Activated naive CD4-positive, alpha-beta T cell treated with anti-CD3 and anti-CD28 coated beads, Interleukin-2, amount 50 U/mL, for 16 hours (primary cell): ENCODE data around the gene DDR1.
"Not testable (repeated sequence)": the region's sequence is repeated elsewhere in the genome, so short reads cannot be mapped to it uniquely, and the experiment has no call there.

Experiments
- DNase-seq: peaks from one replicate; pipeline ENCODE4 v3.0.0-alpha.2; 2020

DDR1 gene

DNA sequence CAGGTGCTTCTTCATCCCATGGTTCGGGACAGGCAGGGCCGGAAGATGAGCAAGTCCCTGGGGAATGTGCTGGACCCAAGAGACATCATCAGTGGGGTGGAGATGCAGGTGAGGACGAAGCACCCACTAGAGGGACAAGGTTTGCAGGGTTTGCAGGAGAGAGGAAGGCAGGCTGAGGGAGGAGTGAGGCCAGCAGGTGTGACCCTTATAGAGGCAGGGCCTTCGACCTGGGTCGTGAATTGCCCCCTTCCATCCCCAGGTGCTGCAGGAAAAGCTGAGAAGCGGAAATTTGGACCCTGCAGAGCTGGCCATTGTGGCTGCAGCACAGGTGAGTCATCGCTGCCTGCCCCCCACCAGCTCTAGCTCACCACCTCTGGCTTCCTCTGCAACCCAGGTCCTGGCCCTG is 38.1 kb downstream of the DDR1 start:
- no peak for DNase-seq

DNA sequence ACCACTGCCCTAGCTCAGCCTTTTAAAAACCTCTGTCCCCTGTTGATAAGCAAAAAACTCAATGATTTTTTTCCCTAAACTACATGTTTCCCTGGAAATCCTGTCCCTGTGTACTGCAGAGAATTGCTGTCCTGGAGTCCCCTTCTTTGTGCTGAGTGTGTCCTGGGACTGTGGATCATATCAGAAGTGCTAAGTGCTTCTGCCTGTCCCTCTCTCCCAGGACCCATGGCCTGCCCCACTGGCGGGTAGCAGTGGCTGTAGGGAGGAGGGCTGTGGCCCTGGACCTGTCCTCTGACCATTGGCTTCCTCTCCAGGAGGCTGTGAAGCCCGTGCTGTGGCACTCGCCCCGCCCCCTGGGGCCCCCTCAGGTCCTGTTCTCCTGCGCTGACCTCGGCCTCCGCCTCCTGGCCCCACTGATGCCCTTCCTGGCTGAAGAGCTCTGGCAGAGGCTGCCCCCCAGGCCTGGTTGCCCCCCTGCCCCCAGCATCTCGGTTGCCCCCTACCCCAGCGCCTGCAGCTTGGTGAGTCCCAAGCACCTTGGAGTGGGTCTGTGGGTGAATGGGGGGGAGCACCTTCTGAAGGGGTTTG is 39.8 kb downstream of the DDR1 start:
- DNase-seq, result not testable (repeated sequence)

DNA sequence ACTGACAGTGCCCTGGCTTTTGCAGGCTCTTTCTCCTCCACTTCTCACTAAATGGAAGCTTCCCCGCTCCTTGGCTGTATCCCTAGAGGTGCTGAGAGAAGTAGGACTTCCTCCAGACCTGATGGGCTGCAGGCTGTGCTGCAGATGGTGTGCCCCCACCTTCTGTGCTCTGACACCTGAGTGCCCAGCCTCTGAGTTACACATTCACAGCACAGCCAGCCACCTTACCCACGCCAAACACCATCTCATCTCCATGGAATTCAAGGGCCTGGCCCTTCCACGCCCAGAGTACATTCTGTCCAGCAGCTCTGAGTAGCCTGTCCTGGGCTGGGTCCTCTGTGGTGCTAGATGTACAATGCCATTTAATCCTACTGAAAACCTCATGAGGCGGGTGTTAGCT is 42.3 kb downstream of the DDR1 start:
- no peak for DNase-seq

DNA sequence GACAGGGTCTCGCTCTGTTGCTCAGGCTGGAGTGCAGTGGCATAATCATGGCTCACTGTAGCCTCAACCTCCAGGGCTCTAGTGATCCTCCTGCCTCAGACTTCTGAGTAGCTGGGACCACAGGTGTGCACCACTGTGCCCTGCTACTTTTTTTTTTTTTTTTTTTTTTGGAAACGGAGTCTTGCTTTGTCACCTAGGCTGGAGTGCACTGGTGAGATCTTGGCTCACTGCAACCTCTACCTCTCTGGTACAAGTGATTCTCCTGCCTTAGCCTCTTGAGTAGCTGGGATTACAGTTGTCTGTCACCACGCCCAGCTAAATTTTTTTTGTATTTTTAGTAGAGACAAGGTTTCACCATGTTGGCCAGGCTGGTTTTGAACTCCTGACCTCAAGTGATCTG is 42.8 kb downstream of the DDR1 start:
- not testable (repeated sequence) for DNase-seq

DNA sequence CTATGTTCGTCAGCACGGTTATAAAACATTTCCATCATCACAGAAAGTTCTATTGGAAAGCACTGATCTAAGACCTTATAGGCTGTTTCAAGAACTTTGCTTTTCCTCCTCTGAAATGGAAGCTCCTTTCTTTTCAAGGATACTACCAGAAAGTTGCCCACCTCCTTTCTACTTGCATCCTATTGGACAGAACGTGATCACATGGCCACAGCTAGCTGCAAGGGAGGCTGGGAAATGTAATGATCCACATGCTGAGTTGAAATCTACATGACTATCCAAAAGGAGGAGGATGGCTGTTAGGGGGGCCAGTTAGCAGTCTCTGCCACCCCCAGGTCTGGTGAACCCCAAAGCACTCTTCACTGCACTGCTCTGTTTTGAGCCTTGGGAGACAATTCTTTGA is 44.4 kb downstream of the DDR1 start:
- no peak for DNase-seq

DNA sequence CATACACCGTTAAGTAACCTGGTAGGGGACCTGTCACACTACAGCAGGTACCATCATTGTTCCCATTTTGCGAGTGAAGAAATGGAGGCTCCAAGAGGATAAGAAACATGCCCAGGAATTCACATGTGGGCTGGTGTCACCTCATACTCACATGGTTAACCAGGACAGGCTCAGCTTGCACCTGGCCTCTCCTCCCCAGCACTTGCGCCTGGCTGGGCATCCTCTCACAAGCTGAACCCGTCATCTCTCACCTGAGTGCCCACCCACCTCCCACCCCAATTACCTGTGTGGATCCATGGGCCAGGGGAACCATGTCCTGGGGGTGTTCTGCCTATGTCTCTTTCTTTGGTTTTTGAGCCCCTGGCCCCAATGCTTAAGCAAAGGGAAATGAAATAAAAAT is 46.2 kb downstream of the DDR1 start:
- no peak for DNase-seq

DNA sequence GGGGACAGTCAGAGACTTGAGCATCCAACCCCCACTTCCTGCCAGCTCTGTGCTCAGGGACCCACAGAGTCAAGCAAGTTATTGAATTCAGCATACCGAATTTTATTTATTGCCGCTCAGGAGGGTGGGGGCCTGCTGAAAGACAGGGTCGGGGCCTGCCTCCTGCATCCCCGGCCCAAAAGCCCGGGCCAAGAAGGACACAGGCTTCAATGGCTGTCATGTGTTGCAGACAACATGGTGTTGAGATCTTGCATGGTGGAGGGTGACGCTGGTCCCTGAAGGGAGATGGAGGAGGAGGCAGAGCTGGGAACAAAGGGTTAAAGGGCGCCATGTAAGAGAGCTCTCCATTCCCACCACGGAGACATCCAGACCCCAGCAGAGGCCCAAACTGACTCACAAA is 47.0 kb downstream of the DDR1 start:
- DNase-seq, result no peak

DNA sequence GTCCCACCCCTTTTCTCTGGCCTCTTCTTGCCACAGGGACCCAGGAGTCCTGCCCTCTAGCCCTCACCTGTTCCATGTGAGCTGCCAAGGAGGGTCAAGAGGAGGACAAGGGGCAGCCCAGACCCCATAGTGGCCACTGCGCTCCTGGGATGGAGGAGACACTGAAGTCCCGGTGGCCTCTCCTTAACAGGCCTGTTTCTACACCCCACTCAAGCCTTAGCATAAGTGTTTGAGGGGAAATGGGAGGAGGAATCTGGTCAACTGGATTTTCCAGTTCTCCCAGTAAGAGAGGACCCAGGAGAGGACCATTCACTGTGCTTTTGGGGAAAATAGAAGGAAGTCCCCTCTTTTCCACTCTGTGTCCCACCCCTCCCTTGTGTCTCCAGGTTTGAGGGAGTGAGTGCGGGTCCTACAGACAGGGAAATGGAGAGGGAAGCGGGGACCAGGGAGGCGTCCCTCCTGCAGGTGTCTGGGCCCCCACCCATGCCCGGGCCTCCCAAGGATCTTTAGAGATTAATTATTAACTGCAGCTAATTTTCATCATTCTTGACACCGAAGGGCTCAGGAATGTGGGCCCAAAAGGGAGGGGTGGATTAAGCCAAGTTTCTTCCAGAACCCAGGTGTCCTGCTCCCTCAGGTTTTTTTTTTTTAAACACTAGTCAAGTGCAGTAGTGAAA is 47.8 kb downstream of the DDR1 start, which contains the start of gene SFTA2:
SFTA2 (minus strand) TSS at position 202 of the 677 bp plus-strand sequence; CDS start at position 128, 74 bp downstream.
- DNase-seq, result no peak

DNA sequence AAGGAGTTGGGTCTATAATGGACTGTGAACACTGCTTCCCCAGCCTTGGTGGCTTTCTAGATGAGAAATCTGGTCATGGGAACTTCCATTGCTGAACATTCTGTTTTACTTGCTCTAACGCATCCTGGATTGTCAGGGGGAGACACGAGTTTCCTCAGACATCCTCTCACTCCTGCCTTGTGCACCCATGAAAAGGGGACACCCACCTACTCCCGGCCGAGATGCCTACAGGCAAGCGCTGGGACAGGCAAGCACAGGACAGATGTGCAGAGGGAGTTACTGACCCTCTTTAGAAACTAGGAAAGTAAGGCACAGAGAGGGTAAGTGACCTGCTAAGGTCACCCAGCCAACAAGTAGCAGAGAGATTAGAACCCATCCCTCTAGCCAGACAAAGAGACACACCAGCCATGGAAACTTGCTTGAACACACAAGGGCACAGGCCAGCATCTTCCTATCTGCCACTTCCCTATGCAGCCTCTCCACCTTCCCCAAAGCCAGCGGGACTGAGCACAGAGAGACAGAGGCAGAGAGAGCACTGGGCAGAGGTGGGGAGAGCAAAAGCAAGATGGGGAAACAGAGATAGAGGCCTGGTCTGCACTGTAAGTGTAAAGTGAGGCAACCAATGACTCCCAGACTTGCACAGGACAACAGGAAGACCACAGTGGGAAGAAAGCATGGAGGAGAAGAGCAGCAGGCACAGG is 48.5 kb downstream of the DDR1 start:
- DNase-seq, result no peak

DNA sequence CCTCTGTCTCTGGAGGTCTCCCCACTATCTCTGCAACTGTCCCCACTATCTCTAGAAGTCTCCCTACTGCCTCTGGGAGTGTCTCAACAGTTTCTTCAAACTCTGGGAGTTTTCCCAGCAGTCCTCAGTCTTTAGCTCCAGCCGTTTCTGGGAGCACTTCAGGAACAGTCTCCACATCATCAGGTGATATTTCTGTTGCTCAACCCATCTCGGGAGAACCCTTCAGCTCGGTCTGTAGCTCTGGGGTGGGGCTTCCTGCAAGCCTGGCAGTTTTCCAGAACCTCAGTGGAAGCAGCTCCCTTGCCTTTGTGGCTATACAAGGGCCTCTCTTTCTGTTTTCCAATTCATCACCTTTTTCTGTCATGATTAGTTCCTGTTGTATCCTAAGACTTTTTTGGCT is 50.7 kb downstream of the DDR1 start:
- no peak for DNase-seq

DNA sequence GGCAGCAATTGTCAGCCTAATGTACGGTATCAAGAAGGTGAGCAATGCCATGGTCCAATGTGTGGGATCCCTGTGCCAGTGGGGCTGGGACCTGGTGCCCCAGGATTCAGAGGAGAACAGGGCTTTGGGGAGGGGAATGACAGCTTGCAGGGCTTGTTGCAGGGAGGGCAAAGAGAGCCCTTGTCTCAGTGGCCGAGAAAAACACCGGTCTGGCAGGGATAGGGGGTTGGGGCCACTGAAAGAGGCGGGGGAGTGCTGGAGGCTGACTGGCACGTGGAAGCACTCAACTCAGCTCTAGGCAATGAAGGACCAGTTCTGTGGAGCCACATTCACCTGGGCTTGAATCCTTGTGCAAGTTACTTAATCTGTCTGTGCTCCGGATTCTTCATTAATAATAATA is 52.9 kb downstream of the DDR1 start:
- DNase-seq, result no peak

DNA sequence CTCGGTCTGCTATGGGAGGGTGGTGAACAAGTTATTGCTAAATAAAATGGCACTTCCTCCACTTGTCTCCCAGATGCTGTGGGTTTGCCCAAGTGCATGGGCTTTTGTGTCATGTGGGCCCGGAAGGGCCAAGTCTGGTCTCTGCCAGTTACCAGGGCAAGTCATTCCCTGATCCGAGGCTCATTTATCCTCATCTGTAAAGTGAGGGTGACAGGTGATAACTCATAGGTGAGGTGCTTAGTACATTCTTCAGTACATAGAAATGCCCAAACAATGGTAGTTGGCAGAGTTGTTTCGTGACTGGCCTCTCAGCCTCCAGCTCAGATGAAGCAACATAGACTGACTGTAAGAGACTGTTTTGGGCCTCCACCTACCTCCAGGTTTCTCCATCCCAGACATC is 54.4 kb downstream of the DDR1 start:
- DNase-seq, result no peak

DNA sequence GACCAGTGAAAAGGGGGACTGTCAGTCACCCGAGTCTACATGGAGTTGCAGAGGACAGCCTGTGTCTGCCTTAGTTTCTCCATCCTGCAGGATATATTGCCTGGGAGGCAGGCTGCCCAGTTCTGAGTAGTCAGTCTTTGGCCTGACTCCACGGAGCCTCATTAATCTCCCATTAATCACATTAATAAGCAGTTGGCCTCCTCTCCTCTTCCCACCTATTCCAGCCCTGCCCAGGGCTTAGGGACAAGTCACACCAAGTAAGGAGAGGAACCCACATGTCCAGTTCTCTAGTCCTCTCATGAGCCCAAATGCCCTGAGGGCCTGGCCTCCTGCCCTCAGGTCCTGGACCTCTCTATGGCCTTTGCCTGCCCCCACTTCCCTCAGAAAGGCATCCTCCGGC is 55.2 kb downstream of the DDR1 start:
- no peak for DNase-seq

DNA sequence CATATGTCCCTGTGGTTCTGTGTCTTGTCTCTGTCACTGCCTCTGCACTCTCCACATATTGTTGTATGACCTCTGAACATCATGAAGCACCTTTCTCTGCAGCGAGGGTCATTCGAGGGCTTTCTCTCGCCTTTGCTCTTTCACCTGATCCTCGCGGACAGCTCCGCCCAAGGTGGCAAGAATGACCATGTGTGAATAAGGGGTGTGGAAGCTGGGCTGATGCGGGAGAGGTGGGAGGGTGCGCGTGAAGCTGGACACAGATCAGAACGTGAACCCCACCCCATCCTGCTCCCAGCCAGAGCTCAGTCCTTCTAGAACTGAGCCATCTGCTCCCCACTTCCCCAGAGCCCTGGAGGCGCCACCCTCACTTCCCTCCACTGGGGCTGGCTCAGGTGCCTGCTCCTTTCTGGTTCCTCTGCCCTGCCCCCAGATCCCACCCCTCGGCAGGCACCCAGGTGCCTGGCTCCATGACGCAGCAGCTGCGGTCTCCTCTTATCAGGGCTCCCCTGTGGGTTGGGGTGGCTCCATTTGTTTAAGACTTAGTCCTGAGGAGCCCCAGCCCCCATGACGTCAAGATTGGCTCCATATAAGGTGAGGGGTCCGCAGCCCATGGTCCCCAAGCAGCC is 56.2 kb downstream of the DDR1 start, which contains the start of gene MUCL3:
MUCL3 (plus strand) TSS at position 613 of the 626 bp plus-strand sequence. CDS start 27 bp downstream, outside the sequence.
- no peak for DNase-seq

DNA sequence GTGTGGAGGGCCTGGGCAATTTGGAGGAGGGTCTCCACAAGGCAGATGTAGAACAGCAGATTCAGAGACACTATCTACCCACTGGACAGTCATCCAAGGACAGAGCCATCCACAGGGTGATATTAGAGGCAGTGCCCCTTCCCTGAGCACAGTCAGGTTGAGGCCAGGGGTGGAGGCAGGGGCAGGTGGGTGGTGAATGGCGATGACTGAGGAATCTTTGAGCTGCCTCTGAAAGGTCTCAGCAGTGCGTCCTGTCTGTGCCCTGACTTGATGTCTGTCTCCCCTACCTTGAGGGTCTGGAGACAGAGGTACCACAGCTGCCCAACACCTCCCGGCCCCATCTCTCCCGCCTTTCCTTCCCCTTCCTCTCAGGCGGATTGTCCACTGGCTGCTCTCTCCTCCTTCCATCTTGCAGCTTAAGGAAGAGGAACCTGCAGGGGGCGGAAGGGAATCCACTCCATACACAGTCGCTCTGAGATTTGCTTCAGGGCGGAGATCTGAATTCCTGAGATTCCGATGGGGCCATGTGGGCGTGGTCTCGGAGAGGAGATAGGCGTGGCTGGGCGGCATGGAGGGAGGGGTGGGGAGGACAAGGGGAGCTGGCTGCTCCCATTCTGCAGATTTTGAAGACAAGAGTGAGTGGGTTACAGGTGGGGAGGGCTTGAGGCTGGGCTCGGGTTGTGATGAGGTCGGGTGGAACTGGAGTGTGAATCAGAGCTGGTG is 58.2 kb downstream of the DDR1 start:
- no peak for DNase-seq

DNA sequence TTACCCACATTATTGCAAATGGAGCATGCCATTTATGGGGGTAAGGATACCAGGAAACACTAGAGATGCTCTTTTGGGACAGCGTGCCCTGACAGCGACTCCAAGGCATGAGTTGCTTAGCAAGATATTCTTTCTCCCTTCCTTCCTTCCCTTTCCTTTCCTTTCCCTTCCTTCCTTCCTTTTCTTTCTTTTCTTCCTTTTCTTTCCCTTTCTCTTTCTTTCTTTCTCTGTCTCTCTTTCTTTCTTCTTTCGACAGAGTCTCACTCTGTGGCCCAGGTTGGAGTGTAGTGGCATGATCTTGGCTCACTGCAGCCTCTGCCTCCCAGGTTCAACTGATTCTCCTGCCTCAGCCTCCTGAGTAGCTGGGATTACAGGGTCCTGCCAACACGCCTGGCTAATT is 59.7 kb downstream of the DDR1 start:
- no peak for DNase-seq

DNA sequence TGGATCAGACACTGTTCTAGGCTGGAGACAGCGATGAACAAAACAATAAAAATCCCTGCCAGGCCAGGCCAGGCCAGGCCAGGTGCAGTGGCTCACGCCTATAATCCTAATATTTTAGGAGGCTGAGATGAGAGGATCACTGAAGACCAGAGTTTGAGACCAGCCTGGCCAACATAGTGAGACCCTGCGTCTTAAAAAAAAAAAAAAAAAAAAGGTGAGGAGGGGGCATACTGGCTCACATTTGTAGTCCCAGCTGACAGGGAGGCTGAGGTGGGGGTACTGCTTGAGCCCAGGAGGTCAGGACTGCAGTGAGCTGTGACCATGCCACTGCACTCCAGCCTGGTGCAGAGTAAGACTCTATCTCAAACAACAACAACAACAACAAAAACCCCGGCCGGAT is 61.0 kb downstream of the DDR1 start:
- no peak for DNase-seq

DNA sequence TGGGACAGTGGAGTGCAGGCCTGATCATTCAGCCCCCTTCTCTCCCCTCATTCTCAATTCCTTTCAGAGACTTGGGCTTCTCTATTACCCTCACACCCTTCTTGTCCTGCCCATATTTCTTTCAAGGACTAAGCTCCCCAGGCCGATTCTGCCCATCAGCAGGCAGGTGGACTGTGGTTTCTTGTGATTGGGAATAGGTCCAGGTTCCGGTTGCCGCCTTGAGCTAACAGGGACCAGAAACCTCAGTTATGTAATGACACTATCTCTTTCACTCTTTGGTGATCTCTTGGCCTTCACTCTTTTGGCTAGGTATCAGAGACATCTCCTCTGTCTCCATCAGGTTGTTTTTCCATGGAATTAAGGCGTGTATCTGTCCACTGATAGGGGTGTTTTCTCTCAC is 62.9 kb downstream of the DDR1 start:
- DNase-seq, result no peak

DNA sequence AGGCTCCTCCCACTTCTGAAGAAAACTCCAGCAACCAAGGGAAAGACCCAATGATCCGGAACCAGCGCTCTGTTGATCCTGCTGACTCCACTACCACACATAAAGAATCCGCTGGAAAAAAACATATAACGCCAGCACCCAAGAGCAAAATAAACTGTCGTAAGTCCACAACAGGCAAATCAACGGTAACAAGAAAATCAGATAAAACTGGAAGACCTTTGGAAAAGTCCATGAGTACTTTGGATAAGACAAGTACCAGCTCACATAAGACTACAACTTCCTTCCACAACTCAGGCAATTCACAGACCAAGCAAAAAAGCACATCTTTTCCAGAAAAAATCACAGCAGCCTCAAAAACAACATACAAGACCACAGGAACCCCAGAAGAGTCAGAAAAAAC is 64.5 kb downstream of the DDR1 start:
- no peak for DNase-seq
